HG03066 (cell line): ENCODE measurements around the gene FRMD4B.
A peak's percentile ranks its signal among the peaks of the same experiment; 100 is the strongest.

Experiments used
- ATAC-seq: cut with Tn5 transposase; IDR thresholded peaks from one replicate; pipeline ENCODE4 v1.9.1; 2021; ENCODE audit warnings: low read depth; ENCODE audit not compliant: unreplicated experiment

FRMD4B gene

GRCh38 chr3:69385723-69386555, at the start of gene FRMD4B:
TSS of gene FRMD4B (minus strand) at chr3:69386088. CDS start at chr3:69385989, 99 bp downstream.
- ATAC-seq: no peak

- ATAC-seq: no peak
Observed at GRCh38 chr3:69433969-69434325, 48.1 kb upstream of the FRMD4B start.

DNA sequence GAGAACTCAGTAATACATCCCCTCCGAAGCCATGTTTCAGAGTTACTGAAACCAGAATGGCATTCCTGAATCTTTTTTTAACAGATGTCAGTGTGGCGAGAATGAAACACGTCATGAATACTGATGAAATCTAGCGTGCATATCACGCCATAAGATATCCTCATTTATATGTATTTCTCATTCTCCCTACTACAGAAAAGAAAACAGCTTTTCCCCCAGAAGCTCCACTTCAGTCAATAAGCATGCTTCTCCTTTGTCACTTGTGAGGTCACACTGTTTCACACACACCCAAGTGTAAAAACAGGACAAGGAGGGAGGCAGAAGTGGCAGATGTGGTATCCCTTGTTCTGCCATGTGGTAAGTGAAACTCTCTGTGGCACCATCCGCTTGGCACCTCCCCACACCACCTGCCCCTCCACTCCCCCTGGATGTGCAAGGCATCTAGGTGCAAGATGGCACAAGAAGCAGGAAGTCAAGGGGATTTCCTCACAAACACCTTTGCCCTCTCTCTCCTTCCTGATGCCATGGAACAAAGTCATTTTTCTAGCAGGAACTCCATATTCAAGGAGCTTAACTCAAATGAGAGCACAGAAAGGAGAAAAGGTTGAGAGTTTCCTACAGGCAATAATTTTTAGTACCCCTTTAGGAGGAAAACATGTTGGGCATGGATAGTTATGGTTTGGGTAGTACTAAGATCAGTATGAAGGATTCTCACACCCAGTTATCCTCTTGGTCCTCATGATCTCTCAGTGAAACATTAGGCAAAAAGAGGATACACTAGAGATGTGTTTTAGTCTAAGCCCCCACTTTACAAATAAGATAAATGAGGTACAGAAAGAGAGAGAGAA, 47.5 kb upstream of the FRMD4B start:
- no peak for ATAC-seq

GRCh38 chr3:69428657-69429255, 42.9 kb upstream of the FRMD4B start:
- no peak for ATAC-seq

GRCh38 chr3:69426967-69427304, 41.0 kb upstream of the FRMD4B start:
- no peak for ATAC-seq

GRCh38 chr3:69426291-69426966, 40.5 kb upstream of the FRMD4B start:
- ATAC-seq: no peak

DNA sequence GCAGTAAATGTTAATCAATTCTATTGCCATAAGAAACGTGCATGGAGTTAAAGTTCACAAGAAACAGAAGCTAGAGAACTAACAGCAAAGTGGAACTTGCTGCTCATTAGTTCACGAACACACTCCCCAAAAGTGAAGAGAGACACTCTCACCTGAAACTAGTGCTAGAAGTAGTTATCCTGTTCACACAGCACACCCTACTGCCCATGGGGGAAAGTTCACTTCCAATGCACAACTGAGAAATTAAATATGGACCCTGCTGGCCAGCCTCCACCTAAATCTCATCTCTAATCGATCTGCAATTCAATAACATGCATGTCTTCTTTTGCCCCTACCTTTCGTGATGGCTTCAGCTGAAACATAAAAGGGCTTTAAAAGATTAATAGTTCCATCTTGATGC, 39.4 kb upstream of the FRMD4B start:
- ATAC-seq: peak; percentile 83

DNA sequence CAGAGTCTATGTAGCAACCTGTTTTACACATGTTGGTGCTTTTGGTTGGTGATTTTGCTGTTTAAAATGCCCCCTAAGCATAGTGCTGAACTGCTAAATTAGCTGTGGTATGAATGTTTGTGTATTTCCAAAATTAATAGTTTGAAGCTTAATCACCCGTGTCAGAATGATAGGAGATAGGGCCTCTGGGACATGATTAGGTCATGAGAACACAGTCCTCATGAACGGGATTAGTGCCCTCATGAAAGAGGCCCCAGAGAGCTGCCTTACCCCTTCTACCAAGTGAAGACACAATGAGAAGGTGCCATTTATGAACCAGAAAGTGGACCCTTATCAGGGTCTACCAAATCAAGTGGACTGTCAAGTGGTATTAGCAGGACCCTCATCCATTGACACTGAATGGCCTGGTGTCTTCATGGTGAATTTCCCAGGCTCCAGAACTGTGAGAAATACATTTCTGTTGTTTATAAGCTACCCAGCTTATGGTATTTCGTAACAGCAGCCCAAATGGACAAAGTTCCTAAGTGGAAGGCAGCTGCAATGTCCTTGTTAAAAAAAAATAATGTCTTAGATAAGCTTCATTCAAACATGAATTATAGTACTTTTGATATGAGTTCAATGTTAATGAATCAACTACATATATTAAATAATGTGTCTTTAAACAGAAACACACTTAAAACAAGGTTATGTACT, 37.7 kb upstream of the FRMD4B start:
- no peak for ATAC-seq

GRCh38 chr3:69422751-69423150, 36.9 kb upstream of the FRMD4B start:
- ATAC-seq: no peak

DNA sequence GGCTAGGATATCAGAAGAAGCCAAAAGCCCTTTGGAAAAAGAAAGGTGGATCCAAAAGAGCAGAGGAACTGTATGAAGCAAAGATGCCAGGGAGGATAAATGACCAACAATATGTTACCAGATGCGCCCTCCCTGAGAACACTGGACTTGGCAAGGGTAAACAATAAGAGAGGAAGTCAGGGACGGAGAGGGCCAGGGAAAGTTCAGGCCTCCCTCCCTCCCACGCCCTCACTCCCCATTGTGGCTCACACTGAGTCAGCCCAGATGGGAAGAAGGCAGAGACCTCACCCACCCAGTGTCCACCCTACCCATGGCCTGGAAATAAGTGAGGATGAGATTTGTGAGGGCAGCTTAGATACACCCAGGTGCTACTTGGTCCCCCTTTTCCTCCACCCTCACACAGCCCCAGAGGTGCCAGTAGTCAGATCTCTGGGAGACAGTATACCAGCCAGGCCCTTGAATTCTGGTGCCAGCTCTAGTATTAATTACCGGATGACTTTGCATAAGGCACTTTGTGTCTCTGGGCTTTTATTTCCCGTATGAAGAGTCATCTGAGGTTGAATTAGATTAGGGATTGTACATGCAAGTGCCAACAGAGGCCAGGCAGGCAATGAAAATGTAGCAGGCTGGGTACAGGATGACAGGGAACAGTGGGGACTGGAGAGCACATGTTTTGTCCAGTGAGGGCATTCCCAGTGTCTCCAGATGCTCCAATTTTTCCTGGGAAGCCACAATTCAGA, 35.1 kb upstream of the FRMD4B start:
- no peak for ATAC-seq

DNA sequence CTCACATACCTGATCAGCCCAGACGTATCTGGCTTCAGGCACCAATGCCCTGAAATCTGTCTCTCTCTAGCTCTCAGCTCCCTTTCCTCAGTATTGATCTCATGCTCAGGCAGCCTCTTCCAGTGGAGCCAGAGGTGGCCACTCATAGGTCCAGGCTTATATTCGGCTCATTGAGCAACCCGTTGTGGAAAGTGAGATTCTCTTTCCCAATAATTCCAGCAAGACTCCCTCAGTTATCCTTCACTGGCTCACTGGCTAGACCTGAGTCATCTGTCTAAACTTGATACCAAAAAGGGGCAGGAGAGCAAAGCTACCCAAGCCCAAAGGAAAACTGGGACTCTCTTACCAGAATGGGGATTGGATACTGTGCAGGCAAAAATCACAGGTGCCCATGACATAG, 33.4 kb upstream of the FRMD4B start:
- no peak for ATAC-seq

DNA sequence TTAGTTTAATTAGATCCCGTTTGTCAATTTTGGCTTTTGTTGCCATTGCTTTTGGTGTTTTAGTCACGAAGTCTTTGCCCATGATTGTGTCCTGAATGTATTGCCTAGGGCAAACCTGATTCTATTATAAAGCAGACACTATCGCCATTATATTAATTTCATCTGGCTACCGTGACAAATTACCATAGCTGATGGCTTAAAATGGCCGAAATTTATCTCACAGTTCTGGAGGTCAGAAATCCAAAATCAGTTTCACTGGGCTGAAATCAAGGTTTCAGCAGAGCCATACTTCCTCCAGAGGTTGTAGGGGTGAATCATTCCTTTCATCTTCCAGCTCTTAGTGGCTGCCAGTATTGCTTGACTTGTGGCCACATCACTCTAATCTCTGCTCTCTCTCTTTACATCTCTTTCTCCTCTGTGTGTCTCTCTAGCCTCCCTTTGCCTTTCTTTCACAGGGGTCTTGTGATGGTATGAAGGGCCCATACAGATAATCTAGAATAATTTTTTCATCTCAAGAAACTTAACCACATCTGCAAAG, 31.7 kb upstream of the FRMD4B start:
- ATAC-seq: no peak

DNA sequence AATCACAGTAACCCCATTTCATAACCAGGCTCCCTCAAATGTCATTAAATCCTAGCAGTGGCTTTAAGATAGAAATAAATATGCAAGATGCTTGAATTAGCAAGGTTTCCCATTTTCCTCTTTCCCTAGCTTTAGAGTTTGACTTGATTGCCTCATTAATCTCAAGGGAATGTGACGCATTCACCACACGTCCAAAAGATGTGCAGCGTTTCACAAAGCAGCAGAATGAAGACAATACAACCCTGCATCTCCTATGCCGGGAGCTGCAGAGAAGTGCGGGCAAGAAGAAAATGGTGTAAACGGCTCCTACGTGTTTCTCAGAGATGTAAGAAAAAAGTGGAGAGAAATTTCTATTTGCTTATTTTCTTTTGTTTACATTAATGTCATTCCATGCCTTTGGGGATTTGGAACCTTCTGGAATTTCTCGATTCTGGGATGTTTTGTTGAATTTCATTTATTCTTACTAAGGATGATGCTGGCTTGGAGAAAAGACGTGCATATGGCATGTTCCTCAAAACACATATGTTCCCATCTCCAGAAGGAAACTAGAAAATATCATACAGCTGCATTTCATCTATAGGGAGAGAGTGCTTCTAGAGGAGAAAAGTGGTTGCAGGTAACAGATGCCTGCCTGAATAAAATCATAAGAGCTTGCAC, 27.8 kb upstream of the FRMD4B start:
- no peak for ATAC-seq

- ATAC-seq: no peak
Observed at GRCh38 chr3:69411346-69411745, 25.5 kb upstream of the FRMD4B start.

- peak; percentile 98 for ATAC-seq
Observed at GRCh38 chr3:69410301-69410700, 24.4 kb upstream of the FRMD4B start.

GRCh38 chr3:69409831-69410230, 23.9 kb upstream of the FRMD4B start:
- ATAC-seq: no peak

- no peak for ATAC-seq
Observed at GRCh38 chr3:69409011-69409410, 23.1 kb upstream of the FRMD4B start.

DNA sequence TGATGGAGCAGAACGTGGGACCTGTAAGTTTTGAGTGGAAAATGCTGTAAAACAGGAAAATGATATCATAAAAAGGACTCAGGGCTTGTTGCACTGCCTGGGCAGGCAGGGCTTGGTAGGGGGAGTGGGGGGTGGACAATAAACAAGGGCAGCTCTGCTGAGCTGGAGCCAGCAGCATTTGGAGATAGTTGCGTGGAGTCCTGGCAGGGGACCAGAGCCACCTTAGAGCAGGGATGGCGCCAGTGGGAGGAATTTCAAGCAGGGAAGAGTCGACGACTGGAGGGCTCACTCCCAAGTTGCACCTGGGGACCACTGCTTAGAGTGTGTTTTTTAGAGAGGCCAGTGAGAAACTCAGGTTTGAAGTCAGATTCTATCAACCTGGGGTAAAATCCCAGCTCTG, 22.7 kb upstream of the FRMD4B start:
- ATAC-seq: no peak

DNA sequence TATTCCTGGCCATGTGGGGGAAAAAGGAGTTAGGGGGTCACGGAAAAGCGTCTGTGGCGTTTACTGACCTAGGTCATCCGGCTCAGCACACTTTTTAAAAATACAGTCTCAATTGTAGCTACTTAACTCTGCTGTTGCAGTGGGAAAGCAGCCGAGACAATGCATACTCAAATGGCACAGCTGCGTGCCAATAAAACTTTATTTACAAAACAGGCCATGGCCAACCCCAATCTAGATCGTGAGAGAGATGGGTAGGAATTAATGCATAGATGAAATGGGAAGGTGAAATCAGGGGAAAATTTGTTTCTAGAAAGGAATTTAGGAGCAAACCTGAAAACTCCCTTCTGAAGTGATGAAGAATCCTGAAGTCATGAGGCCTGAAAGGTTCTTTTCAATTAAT, 22.0 kb upstream of the FRMD4B start:
- ATAC-seq: no peak
